HepG2 (cell line): ENCODE data around the gene APRT. TPM values are rescaled to one million over a fixed set of nuclear protein-coding genes. Genes with fewer than 3 reads are reported as not detected.

ENCODE experiments used
- ARHGAP35 ChIP-seq: sonication (generic); formaldehyde crosslinking; IDR thresholded peaks from 2 replicates; pipeline ENCODE4 v1.9.0; 2022; ENCODE audit warnings: mild to moderate bottlenecking, inconsistent platforms, moderate library complexity, missing genetic modification reagents, borderline replicate concordance
- CENPT ChIP-seq: sonication (generic); formaldehyde crosslinking; IDR thresholded peaks from 2 replicates; pipeline ENCODE4 v1.8.0; 2022; ENCODE audit warnings: low read depth, mild to moderate bottlenecking, moderate library complexity, missing genetic modification reagents
- FOXM1 ChIP-seq: sonication (generic); formaldehyde crosslinking; IDR thresholded peaks from 2 replicates; pipeline ENCODE4 v1.5.0; 2020; ENCODE audit warnings: missing genetic modification reagents
- HOXD1 ChIP-seq: sonication (generic); formaldehyde crosslinking; IDR thresholded peaks from 2 replicates; pipeline ENCODE4 v1.5.0; 2020; ENCODE audit warnings: missing genetic modification reagents
- JDP2 ChIP-seq: sonication (generic); formaldehyde crosslinking; IDR thresholded peaks from 2 replicates; pipeline ENCODE4 v1.8.1; 2022; ENCODE audit warnings: missing genetic modification reagents, borderline replicate concordance
- KLF16 ChIP-seq, 2 experiments: sonication (generic) in 1 of 2; formaldehyde crosslinking in 1 of 2; IDR thresholded peaks; 2 replicates each; pipeline versions ENCODE4 v1.6.1 to v1.8.0; 2016 to 2023; ENCODE audit warnings: missing genetic modification reagents in 2 of 2, missing compliant biosample characterization in 1 of 2
- MXD4 ChIP-seq: IDR thresholded peaks from 2 replicates; pipeline ENCODE4 v1.6.1; 2016; ENCODE audit warnings: mild to moderate bottlenecking, missing biosample characterization, missing genetic modification reagents
- NCOA5 ChIP-seq: sonication (generic); formaldehyde crosslinking; IDR thresholded peaks from 2 replicates; pipeline ENCODE4 v1.4.0; 2020; ENCODE audit warnings: missing genetic modification reagents
- PAX8 ChIP-seq: sonication (generic); formaldehyde crosslinking; IDR thresholded peaks from 2 replicates; pipeline ENCODE4 v1.8.0; 2022; ENCODE audit warnings: mild to moderate bottlenecking, missing genetic modification reagents, borderline replicate concordance
- RFXAP ChIP-seq: sonication (generic); formaldehyde crosslinking; IDR thresholded peaks from 2 replicates; pipeline ENCODE4 v1.4.0; 2020; ENCODE audit warnings: missing genetic modification reagents, borderline replicate concordance
- SAP130 ChIP-seq: IDR thresholded peaks from 2 replicates; pipeline ENCODE4 v1.6.1; 2016; ENCODE audit warnings: low read depth
- TAF15 ChIP-seq: fragments of 200-400 bp; formaldehyde crosslinking; IDR thresholded peaks from one replicate; pipeline ENCODE4 v1.6.1; 2018; ENCODE audit warnings: mild to moderate bottlenecking, low read depth, low read length; ENCODE audit not compliant: poor library complexity, severe bottlenecking
- ZBTB42 ChIP-seq: sonication (generic); formaldehyde crosslinking; IDR thresholded peaks from 2 replicates; pipeline ENCODE4 v1.5.0; 2020; ENCODE audit warnings: mild to moderate bottlenecking, missing genetic modification reagents
- ZNF263 ChIP-seq: sonication (generic); formaldehyde crosslinking; IDR thresholded peaks from 2 replicates; pipeline ENCODE4 v1.4.0; 2020; ENCODE audit warnings: missing genetic modification reagents
- ZNF335 ChIP-seq: sonication (generic); formaldehyde crosslinking; IDR thresholded peaks from 2 replicates; pipeline ENCODE4 v1.4.0; 2020; ENCODE audit warnings: missing genetic modification reagents
- polyA plus RNA-seq, 8 experiments: library from polyadenylated mRNA; depleted of rRNA in 3 of 8; stranded (reverse) in 7 of 8; unstranded in 1 of 8; fragments of >200 nt; fragmentation: Illumina TruSeq in 4 of 8; extraction: Trizol in 4 of 8; gene quantifications; 2 replicates each; pipeline versions ENCODE4 v1.2.1 to v1.2.3, GENCODE V29; 2011 to 2016; ENCODE audit warnings: low read depth in 4 of 8, missing spikeins in 1 of 8, mixed read lengths in 1 of 8; ENCODE audit not compliant: insufficient read depth in 1 of 8
- total RNA-seq, 5 experiments: library from RNA; depleted of rRNA; stranded (reverse); fragments of >200 nt; fragmentation: Illumina TruSeq; extraction: Trizol; gene quantifications; 2 replicates each; pipeline ENCODE4 v1.2.3, GENCODE V29; 2016; ENCODE audit warnings: low read depth in 1 of 5
- TF ChIP-seq, protein P1 (sequence below): sonication (generic); formaldehyde crosslinking; IDR thresholded peaks from 2 replicates; pipeline ENCODE4 v1.8.0; 2023; ENCODE audit warnings: mild to moderate bottlenecking, missing genetic modification reagents
- TF ChIP-seq, protein P2 (sequence below): sonication (generic); formaldehyde crosslinking; IDR thresholded peaks from 2 replicates; pipeline ENCODE4 v1.4.0; 2020; ENCODE audit warnings: missing genetic modification reagents
- TF ChIP-seq, protein P3 (sequence below): sonication (generic); formaldehyde crosslinking; IDR thresholded peaks from 2 replicates; pipeline ENCODE4 v1.4.0; 2020; ENCODE audit warnings: mild to moderate bottlenecking, missing genetic modification reagents
- TF ChIP-seq, protein P4 (sequence below): sonication (generic); formaldehyde crosslinking; IDR thresholded peaks from 2 replicates; pipeline ENCODE4 v1.5.0; 2020; ENCODE audit warnings: missing genetic modification reagents
- TF ChIP-seq, protein P5 (sequence below): sonication (generic); formaldehyde crosslinking; IDR thresholded peaks from 2 replicates; pipeline ENCODE4 v1.4.0; 2020; ENCODE audit warnings: missing genetic modification reagents
- TF ChIP-seq, protein P6 (sequence below): IDR thresholded peaks from 2 replicates; pipeline ENCODE4 v1.6.1; 2012; ENCODE audit warnings: low read depth, low read length, improper control_type of control experiment
- TF ChIP-seq, protein P7 (sequence below): sonication (generic); formaldehyde crosslinking; conservative IDR thresholded peaks from 2 replicates; pipeline ENCODE4 v1.8.0; 2022; ENCODE audit warnings: low read depth, missing genetic modification reagents

Gene APRT
- total and polyA plus RNA-seq, 2 of the 13 experiments (the other 11 are each of a cell fraction or from before 2014, with no cell fraction given): 155 to 242 TPM

DNA sequence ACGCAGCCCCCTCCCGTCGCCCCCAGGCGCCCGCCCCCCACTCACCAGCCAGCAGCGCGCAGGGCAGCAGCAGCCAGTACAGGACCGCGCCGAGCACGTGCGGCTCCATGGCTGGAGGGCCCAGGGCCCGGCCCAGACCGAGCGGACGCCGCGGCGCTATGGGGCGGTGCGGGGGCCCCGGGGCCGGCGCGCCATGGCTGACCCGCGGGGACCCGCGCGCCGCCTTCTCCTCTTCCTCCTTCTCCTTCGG, 26.9 kb downstream of the APRT start (continued):
- TF ChIP-seq, protein P1, sequence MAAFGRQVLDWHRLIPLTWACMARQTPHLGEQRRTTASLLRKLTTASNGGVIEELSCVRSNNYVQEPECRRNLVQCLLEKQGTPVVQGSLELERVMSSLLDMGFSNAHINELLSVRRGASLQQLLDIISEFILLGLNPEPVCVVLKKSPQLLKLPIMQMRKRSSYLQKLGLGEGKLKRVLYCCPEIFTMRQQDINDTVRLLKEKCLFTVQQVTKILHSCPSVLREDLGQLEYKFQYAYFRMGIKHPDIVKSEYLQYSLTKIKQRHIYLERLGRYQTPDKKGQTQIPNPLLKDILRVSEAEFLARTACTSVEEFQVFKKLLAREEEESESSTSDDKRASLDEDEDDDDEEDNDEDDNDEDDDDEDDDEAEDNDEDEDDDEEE: no peak
- TF ChIP-seq TAF15 (no peak), ZBTB42 (no peak), MXD4 (CRISPR knock-in tag) (no peak), ZNF263 (CRISPR knock-in tag) (no peak), SAP130 (CRISPR knock-in tag) (no peak; the same call in 1 of the 2 replicates), ARHGAP35 (CRISPR knock-in tag) (no peak), JDP2 (CRISPR knock-in tag) (0 out of 2 replicates have a peak, but pooled peaks have one; percentile 17), ZNF335 (CRISPR knock-in tag) (no peak), HOXD1 (CRISPR knock-in tag) (peak; percentile 39; the same call in 1 of the 2 replicates), CENPT (no peak), KLF16 (CRISPR knock-in tag; IDR thresholded peaks at IDR 0.05) (no peak), FOXM1 (CRISPR knock-in tag) (0 out of 2 replicates have a peak, but pooled peaks have one; percentile 19), RFXAP (CRISPR knock-in tag) (no peak), NCOA5 (no peak), PAX8 (CRISPR knock-in tag) (0 out of 2 replicates have a peak, but pooled peaks have one; percentile 20)
- TF ChIP-seq, protein P2, sequence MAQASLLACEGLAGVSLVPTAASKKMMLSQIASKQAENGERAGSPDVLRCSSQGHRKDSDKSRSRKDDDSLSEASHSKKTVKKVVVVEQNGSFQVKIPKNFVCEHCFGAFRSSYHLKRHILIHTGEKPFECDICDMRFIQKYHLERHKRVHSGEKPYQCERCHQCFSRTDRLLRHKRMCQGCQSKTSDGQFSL (CRISPR knock-in tag): no peak
- TF ChIP-seq, protein P3, sequence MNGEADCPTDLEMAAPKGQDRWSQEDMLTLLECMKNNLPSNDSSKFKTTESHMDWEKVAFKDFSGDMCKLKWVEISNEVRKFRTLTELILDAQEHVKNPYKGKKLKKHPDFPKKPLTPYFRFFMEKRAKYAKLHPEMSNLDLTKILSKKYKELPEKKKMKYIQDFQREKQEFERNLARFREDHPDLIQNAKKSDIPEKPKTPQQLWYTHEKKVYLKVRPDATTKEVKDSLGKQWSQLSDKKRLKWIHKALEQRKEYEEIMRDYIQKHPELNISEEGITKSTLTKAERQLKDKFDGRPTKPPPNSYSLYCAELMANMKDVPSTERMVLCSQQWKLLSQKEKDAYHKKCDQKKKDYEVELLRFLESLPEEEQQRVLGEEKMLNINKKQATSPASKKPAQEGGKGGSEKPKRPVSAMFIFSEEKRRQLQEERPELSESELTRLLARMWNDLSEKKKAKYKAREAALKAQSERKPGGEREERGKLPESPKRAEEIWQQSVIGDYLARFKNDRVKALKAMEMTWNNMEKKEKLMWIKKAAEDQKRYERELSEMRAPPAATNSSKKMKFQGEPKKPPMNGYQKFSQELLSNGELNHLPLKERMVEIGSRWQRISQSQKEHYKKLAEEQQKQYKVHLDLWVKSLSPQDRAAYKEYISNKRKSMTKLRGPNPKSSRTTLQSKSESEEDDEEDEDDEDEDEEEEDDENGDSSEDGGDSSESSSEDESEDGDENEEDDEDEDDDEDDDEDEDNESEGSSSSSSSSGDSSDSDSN (CRISPR knock-in tag): no peak
- TF ChIP-seq, protein P4, sequence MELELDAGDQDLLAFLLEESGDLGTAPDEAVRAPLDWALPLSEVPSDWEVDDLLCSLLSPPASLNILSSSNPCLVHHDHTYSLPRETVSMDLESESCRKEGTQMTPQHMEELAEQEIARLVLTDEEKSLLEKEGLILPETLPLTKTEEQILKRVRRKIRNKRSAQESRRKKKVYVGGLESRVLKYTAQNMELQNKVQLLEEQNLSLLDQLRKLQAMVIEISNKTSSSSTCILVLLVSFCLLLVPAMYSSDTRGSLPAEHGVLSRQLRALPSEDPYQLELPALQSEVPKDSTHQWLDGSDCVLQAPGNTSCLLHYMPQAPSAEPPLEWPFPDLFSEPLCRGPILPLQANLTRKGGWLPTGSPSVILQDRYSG (CRISPR knock-in tag): no peak
- TF ChIP-seq, protein P5, sequence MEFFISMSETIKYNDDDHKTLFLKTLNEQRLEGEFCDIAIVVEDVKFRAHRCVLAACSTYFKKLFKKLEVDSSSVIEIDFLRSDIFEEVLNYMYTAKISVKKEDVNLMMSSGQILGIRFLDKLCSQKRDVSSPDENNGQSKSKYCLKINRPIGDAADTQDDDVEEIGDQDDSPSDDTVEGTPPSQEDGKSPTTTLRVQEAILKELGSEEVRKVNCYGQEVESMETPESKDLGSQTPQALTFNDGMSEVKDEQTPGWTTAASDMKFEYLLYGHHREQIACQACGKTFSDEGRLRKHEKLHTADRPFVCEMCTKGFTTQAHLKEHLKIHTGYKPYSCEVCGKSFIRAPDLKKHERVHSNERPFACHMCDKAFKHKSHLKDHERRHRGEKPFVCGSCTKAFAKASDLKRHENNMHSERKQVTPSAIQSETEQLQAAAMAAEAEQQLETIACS (CRISPR knock-in tag): peak; percentile 27; the same call in 1 of the 2 replicates
- TF ChIP-seq, protein P6, sequence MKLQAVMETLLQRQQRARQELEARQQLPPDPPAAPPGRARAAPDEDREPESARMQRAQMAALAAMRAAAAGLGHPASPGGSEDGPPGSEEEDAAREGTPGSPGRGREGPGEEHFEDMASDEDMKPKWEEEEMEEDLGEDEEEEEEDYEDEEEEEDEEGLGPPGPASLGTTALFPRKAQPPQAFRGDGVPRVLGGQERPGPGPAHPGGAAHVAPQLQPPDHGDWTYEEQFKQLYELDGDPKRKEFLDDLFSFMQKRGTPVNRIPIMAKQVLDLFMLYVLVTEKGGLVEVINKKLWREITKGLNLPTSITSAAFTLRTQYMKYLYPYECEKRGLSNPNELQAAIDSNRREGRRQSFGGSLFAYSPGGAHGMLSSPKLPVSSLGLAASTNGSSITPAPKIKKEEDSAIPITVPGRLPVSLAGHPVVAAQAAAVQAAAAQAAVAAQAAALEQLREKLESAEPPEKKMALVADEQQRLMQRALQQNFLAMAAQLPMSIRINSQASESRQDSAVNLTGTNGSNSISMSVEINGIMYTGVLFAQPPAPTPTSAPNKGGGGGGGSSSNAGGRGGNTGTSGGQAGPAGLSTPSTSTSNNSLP: no peak
- TF ChIP-seq, protein P7, sequence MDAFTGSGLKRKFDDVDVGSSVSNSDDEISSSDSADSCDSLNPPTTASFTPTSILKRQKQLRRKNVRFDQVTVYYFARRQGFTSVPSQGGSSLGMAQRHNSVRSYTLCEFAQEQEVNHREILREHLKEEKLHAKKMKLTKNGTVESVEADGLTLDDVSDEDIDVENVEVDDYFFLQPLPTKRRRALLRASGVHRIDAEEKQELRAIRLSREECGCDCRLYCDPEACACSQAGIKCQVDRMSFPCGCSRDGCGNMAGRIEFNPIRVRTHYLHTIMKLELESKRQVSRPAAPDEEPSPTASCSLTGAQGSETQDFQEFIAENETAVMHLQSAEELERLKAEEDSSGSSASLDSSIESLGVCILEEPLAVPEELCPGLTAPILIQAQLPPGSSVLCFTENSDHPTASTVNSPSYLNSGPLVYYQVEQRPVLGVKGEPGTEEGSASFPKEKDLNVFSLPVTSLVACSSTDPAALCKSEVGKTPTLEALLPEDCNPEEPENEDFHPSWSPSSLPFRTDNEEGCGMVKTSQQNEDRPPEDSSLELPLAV (CRISPR knock-in tag): 0 out of 2 replicates have a peak, but pooled peaks have one; percentile 3
